Cardiac fibroblast (primary cell): Measurements from ENCODE around the gene TNRC18.

Experiments used
- DNase-seq, 2 donors: peaks; one replicate each; pipeline versions ENCODE4 v3.0.0 to v3.0.0-alpha.2; 2010; ENCODE audit warnings: low read depth in 2 of 2
- H3K4me3 ChIP-seq, 2 donors: replicated peaks in 1 of 2; 1 replicate in 1 of 2; 2 replicates in 1 of 2; pipeline ENCODE4 v1.5.1; 2011; ENCODE audit warnings: low read depth in 2 of 2, low read length in 2 of 2, mild to moderate bottlenecking in 2 of 2, moderate library complexity in 1 of 2
- TF ChIP-seq, protein P1 (sequence below): IDR thresholded peaks from one replicate; pipeline ENCODE4 v1.5.1; 2011; ENCODE audit warnings: low read depth, mild to moderate bottlenecking, low read length, inconsistent platforms

Gene TNRC18

DNA sequence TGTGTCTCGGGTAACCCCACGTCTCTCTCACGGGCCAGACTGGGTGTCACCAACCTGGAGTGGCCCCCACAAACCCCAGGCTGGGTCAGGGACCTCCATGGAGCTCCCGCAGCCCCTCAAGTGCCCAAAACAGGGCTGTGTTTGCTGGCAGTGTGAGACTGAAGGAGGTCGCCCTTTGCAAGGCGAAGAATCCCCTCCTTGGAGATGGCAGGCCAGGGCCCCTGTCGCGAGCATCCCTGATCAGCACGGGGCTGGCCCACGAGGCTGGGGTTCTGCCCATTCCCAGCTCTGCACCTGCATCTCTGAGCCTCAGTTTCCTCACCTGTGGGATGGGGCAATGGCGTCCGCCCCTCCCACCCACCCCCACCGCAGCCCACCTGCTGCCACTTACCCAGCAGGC, 78.5 kb downstream of the TNRC18 start:
- TF ChIP-seq, protein P1, sequence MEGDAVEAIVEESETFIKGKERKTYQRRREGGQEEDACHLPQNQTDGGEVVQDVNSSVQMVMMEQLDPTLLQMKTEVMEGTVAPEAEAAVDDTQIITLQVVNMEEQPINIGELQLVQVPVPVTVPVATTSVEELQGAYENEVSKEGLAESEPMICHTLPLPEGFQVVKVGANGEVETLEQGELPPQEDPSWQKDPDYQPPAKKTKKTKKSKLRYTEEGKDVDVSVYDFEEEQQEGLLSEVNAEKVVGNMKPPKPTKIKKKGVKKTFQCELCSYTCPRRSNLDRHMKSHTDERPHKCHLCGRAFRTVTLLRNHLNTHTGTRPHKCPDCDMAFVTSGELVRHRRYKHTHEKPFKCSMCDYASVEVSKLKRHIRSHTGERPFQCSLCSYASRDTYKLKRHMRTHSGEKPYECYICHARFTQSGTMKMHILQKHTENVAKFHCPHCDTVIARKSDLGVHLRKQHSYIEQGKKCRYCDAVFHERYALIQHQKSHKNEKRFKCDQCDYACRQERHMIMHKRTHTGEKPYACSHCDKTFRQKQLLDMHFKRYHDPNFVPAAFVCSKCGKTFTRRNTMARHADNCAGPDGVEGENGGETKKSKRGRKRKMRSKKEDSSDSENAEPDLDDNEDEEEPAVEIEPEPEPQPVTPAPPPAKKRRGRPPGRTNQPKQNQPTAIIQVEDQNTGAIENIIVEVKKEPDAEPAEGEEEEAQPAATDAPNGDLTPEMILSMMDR, result no peak
- DNase-seq, result no peak
- H3K4me3 ChIP-seq, result no peak overlapping the region

DNA sequence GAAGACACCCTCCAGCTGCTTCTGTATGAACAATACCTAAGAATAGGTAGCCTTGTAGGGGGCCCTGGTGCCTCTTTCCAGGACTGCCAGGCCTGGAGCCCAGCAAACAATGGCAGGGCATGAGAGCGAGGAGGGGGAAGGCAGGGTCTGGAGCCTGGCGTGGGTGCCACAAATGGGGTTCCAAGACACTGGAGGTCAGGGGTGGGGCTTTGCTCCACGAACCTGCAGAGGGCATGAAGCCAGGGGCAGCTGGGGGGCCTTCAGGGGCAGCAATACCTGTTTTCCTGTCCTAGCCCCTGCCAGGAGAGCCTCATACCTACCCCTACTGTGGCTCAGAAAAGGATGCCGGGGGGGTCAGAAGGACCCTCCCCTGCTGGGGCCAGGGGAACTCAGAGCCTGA, 79.3 kb downstream of the TNRC18 start:
- TF ChIP-seq, protein P1, result no peak
- no peak overlapping the region for H3K4me3 ChIP-seq
- DNase-seq, result no peak

DNA sequence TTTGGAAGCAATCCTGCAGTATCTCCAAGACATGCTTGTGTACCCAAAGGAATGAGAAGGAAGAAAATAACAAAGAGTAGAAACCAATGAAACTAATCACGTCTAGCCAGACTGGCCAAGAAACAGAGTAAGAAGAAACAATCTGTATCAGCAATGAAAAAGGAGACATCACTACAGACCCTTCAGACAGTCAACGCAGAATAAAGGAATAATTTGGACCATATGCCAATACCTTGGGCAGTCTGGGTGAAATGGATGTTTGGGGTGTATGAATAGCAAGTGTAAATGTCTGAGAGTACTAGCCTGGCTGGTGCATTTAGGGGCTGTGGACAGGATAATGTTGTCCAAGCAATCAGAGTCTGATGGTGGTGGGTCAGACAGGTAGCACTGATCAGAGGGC, 79.8 kb downstream of the TNRC18 start:
- TF ChIP-seq, protein P1, result no peak
- no peak for DNase-seq
- no peak overlapping the region for H3K4me3 ChIP-seq

DNA sequence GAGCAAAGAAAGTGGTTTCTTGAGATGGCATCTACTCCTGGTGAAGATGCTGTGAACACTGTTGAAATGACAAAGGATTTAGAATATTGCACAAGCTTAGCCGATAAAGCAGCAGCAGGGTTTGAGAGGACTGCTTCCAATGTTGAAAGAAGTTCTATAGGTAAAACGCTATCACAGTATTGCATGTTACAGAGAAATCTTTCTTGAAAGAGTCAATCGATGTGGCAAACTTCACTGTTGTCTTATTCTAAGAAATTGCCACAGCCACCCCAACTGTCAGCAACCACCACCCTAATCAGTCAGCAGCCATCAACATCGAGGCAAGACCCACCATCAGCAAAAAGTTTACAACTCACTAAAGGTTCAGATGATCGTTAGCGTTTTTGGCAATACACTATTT, 81.0 kb downstream of the TNRC18 start:
- no peak overlapping the region for H3K4me3 ChIP-seq
- TF ChIP-seq, protein P1, result no peak
- no peak for DNase-seq

DNA sequence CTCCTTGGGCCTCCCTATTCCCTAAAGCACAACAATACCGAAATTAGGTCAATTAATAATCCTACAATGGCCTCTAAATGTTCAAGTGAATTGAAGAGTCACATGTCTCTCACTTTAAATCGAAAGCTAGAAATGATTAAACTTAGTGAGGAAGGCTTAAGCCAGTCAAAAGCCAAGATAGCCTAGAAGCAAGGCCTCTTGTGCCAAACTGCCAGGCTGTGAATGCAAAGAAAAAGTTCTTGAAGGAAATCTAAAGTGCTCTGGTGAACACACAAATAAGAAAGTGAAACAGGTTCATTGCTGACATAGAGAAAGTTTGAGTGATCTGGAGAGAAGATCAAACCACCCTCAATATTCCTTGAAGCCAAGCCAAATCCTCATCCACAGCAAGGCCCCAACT, 83.7 kb downstream of the TNRC18 start:
- TF ChIP-seq, protein P1, result no peak
- DNase-seq, result no peak
- H3K4me3 ChIP-seq, result no peak overlapping the region

DNA sequence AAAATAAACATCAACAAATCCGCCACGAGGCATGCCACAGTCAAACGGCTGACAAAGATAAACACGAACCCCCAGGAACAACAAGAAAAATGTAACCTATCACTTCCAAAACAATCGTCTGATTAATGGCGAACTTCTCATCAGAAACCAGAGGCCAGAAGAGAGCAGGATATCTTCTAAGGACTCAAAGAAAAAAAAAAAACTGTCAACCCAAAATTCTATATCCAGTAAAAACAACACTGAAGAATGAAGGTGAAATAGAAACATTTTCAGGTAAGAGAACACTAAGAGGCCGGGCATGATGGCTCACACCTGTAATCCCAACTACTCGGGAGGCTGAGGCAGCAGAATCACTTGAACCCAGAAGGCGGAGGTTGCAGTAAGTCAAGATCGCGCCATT, 86.6 kb downstream of the TNRC18 start:
- TF ChIP-seq, protein P1, result no peak

DNA sequence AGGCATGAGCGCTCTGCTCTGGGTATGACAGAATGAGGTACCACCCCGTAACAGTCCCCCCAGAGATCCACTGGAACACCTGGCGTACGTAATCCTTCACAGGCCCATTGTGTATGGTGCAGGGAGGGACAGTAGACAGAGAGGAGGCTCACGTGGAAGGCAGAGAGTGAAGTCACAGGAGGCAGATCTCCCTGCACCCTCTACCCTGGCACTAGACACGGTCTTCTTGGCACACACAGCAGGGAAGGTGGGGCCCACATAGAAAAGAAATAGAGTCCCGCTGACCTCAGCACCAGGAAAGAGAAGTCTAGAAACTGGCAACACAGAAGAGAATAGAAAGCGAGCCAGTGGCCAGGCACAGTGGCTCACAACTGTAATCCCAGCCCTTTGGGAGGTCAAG, 89.0 kb downstream of the TNRC18 start:
- TF ChIP-seq, protein P1, result no peak
- no peak overlapping the region for H3K4me3 ChIP-seq
- no peak for DNase-seq

More for the DNA sequence above, 86.6 kb downstream of the TNRC18 start:
- no peak overlapping the region for H3K4me3 ChIP-seq
- DNase-seq, result no peak
